ENCODE data around the gene C5.

Gene C5

DNA sequence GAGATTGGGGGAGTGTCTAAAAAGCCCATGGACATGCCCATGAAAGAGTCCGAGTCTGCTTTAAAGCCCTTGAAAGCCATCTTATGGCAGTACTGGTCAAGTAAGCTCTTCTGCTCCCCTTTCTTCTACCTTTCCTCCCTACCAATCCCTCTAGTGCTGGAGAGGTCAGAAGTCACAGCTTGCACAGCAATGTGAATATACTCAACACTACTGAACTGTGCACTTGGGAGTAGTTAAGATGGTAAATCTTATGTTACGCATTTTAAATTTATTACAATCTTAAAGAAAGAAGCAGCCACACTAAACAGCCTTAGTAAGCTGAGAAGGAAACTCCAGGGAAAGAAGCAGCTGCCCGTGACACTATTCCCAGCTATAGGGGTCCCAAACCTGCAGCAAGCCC lies 111.2 kb downstream of the C5 start:
- no peaks in the 10 kb centered on the region for H3K9me2 ChIP-seq (replicated peaks; ENCODE audit: insufficient read depth, low read length)
- H2AFZ ChIP-seq (ENCODE audit: low read length), result no peak overlapping the region
- H3F3A ChIP-seq (ENCODE audit: insufficient read depth, low read length), result peaks cover 16% of the 10 kb centered on the region
- no peaks in the 10 kb centered on the region for H3K36me3 ChIP-seq (replicated peaks; ENCODE audit: insufficient read depth, low read length)
- DNase-seq, result no peak
- TF ChIP-seq EZH2phosphoT487 (IDR thresholded peaks at IDR 0.05; ENCODE audit: low read length), result no peak
- TF ChIP-seq EZH2 (optimal IDR thresholded peaks at IDR 0.05; ENCODE audit: low read depth, low read length), result no peak
- no peak for TF ChIP-seq CTCF (IDR thresholded peaks at IDR 0.05; ENCODE audit: low read length)
- no peak overlapping the region for H3K4me3 ChIP-seq (ENCODE audit: low read length)
- H3K27me3 ChIP-seq (replicated peaks; ENCODE audit: insufficient read depth, low read length), result no peaks in the 10 kb centered on the region
- H3K4me2 ChIP-seq (ENCODE audit: low read depth, low read length), result no peak overlapping the region
- no peaks in the 10 kb centered on the region for H3K9me3 ChIP-seq (replicated peaks; ENCODE audit: insufficient read depth, low read length)
- no peaks in the 10 kb centered on the region for H4K20me1 ChIP-seq (ENCODE audit: insufficient read depth, low read length)
- H3K9ac ChIP-seq (ENCODE audit: low read length), result no peak overlapping the region
- H3K4me1 ChIP-seq (ENCODE audit: low read length), result peaks cover 48% of the 10 kb centered on the region
- H3K79me2 ChIP-seq (ENCODE audit: low read length), result no peaks in the 10 kb centered on the region
- H3K27ac ChIP-seq (ENCODE audit: low read length), result no peak overlapping the region

GRCh38 chr9:120937596-120937995 lies 112.5 kb downstream of the C5 start:
- Histone ChIP-seq H2AFZ (ENCODE audit: low read length) (no peak overlapping the region), H3F3A (ENCODE audit: insufficient read depth, low read length) (peaks cover 16% of the 10 kb centered on the region), H3K9me2 (replicated peaks; ENCODE audit: insufficient read depth, low read length) (no peaks in the 10 kb centered on the region), H3K27me3 (replicated peaks; ENCODE audit: insufficient read depth, low read length) (no peaks in the 10 kb centered on the region), H3K4me3 (ENCODE audit: low read length) (no peak overlapping the region), H3K9me3 (replicated peaks; ENCODE audit: insufficient read depth, low read length) (no peaks in the 10 kb centered on the region), H3K4me2 (ENCODE audit: low read depth, low read length) (no peak overlapping the region), H3K27ac (ENCODE audit: low read length) (no peak overlapping the region), H3K79me2 (ENCODE audit: low read length) (no peaks in the 10 kb centered on the region), H4K20me1 (ENCODE audit: insufficient read depth, low read length) (no peaks in the 10 kb centered on the region), H3K4me1 (ENCODE audit: low read length) (peaks cover 60% of the 10 kb centered on the region), H3K36me3 (replicated peaks; ENCODE audit: insufficient read depth, low read length) (no peaks in the 10 kb centered on the region), H3K9ac (ENCODE audit: low read length) (no peak overlapping the region)
- no peak for TF ChIP-seq EZH2 (optimal IDR thresholded peaks at IDR 0.05; ENCODE audit: low read depth, low read length)
- TF ChIP-seq CTCF (IDR thresholded peaks at IDR 0.05; ENCODE audit: low read length), result no peak
- TF ChIP-seq EZH2phosphoT487 (IDR thresholded peaks at IDR 0.05; ENCODE audit: low read length), result no peak
- no peak for DNase-seq

- Histone ChIP-seq H3K4me3 (ENCODE audit: low read length) (no peak overlapping the region), H3K4me2 (ENCODE audit: low read depth, low read length) (no peak overlapping the region), H3K4me1 (ENCODE audit: low read length) (peaks cover 64% of the 10 kb centered on the region), H3K9ac (ENCODE audit: low read length) (no peak overlapping the region), H3K9me2 (replicated peaks; ENCODE audit: insufficient read depth, low read length) (no peaks in the 10 kb centered on the region), H3K36me3 (replicated peaks; ENCODE audit: insufficient read depth, low read length) (no peaks in the 10 kb centered on the region), H3F3A (ENCODE audit: insufficient read depth, low read length) (peaks cover 21% of the 10 kb centered on the region), H3K79me2 (ENCODE audit: low read length) (no peaks in the 10 kb centered on the region), H3K27ac (ENCODE audit: low read length) (no peak overlapping the region), H3K27me3 (replicated peaks; ENCODE audit: insufficient read depth, low read length) (no peaks in the 10 kb centered on the region), H3K9me3 (replicated peaks; ENCODE audit: insufficient read depth, low read length) (no peaks in the 10 kb centered on the region), H2AFZ (ENCODE audit: low read length) (no peak overlapping the region), H4K20me1 (ENCODE audit: insufficient read depth, low read length) (no peaks in the 10 kb centered on the region)
- DNase-seq, result no peak
- TF ChIP-seq EZH2phosphoT487 (IDR thresholded peaks at IDR 0.05; ENCODE audit: low read length), result no peak
- no peak for TF ChIP-seq EZH2 (optimal IDR thresholded peaks at IDR 0.05; ENCODE audit: low read depth, low read length)
- TF ChIP-seq CTCF (IDR thresholded peaks at IDR 0.05; ENCODE audit: low read length), result no peak
Measured at GRCh38 chr9:120937127-120937526, 112.9 kb downstream of the C5 start.

Data from MM.1S (cell line).